ENCODE results near the gene GGA2. TPM values are rescaled to one million over a fixed set of nuclear protein-coding genes. Genes with fewer than 3 reads are reported as not detected.
"Not testable (repeated sequence)": the region's sequence is repeated elsewhere in the genome, so short reads cannot be mapped to it uniquely, and the experiment has no call there.

The GGA2 gene
- total RNA-seq, 1 donor: 18.1 TPM

DNA sequence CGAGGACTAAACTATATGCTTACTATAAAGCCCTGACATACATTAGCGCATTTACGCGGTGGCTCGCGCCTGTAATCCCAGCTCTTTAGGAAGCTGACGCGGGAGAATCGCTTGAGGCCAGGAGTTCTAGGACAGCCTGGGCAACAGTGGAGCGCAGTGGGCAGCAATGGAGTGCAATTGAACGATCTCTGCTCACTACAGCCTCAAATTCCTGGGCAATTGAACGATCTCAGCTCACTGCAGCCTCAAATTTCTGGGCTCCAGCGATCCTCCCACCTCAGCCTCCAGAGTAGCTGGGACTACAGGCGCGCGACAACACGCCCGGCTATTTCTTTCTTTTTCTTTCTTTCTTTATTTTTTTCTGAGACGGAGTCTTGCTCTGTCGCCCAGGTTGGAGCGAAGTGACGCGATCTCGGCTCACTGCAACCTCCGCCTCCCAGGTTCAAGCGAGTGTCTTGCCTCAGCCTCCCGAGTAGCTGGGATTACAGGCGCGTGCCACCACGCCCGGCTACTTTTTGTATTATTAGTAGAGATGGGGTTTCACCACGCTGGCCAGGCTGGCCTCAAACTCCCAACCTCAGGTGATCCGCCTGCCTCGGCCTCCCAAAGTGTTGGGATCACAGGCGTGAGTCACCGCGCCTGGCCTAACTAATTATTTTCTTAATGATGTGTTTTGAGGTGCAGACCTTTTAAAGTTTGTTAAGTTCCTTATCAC, 56.8 kb downstream of the GGA2 start:
- TF ChIP-seq, protein P1, sequence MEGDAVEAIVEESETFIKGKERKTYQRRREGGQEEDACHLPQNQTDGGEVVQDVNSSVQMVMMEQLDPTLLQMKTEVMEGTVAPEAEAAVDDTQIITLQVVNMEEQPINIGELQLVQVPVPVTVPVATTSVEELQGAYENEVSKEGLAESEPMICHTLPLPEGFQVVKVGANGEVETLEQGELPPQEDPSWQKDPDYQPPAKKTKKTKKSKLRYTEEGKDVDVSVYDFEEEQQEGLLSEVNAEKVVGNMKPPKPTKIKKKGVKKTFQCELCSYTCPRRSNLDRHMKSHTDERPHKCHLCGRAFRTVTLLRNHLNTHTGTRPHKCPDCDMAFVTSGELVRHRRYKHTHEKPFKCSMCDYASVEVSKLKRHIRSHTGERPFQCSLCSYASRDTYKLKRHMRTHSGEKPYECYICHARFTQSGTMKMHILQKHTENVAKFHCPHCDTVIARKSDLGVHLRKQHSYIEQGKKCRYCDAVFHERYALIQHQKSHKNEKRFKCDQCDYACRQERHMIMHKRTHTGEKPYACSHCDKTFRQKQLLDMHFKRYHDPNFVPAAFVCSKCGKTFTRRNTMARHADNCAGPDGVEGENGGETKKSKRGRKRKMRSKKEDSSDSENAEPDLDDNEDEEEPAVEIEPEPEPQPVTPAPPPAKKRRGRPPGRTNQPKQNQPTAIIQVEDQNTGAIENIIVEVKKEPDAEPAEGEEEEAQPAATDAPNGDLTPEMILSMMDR (IDR thresholded peaks at IDR 0.05; ENCODE audit: extremely low read depth, low read depth, low read length): no peak
- peak overlapping the region; percentile 91 for H3K27ac ChIP-seq (ENCODE audit: low read depth, low read length)
- no peaks in the 10 kb centered on the region for H3K9me3 ChIP-seq (ENCODE audit: low read depth, low read length)
- peaks cover 6% of the 10 kb centered on the region for H3K4me1 ChIP-seq (ENCODE audit: insufficient read depth, low read length)
- peaks cover 3% of the 10 kb centered on the region for H4K20me1 ChIP-seq (ENCODE audit: insufficient read depth, low read length)
- DNase-seq (ENCODE audit: insufficient read length, low spot score, missing footprints): no peak
- peak overlapping the region; percentile 88 for H3K4me2 ChIP-seq (ENCODE audit: insufficient read depth, low read length)
- H3K27me3 ChIP-seq (ENCODE audit: insufficient read depth, low read length): no peaks in the 10 kb centered on the region
- peaks cover 52% of the 10 kb centered on the region for H3K79me2 ChIP-seq (ENCODE audit: insufficient read depth, low read length)
- H3K36me3 ChIP-seq (ENCODE audit: insufficient read depth, low read length): no peaks in the 10 kb centered on the region
- H2AFZ ChIP-seq (ENCODE audit: low read length): peak overlapping the region; percentile 99
- H3K4me3 ChIP-seq (ENCODE audit: insufficient read depth, low read length): peak overlapping the region; percentile 100

DNA sequence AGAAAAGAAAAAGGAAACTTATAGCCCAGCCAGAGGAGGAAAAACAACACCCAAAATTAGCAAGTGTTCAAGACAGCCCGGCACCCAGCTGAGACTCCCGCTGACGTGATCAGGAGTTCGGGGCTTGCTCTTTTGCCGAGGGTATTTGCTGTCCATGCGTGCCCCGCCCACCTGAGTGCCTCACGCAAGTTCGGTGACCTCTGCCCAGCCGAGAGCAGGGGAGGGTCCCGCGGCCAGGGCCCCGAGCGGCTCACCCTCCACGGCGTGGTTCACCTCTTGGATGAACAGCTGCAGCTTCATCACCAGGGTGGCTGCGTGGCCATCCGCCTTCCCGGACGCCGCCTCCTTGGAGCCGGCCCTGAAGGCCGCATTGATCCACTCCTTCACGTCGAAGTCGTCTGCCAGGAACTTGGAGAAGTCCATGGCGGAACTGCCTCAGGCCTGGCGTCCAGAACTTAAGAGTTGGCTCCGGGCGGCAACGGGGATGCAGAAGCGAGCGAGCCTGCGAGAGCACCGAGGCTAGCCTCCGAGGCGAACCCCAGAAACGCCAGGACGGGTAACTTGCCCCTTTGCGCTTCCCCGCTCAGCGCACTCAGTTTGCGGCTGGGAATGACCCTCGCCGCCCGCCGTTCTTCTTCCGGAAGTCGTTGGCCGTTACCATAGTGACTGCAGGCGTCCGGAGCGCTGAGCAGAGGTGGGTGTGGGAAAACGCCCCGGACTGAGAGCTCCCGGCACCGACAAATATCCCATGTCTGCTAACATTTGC, 57.5 kb downstream of the GGA2 start, which contains the start of gene COG7:
TSS of gene COG7 (minus strand) at position 618 of the 766 bp plus-strand sequence. CDS start at position 423, 195 bp downstream.
- Histone ChIP-seq H3K4me3 (ENCODE audit: insufficient read depth, low read length) (peak within 1 kb of the TSS; percentile 100), H2AFZ (ENCODE audit: low read length) (peak within 1 kb of the TSS; percentile 99), H3K9me3 (ENCODE audit: low read depth, low read length) (no peaks in the 10 kb centered on the region), H3K4me1 (ENCODE audit: insufficient read depth, low read length) (peaks cover 10% of the 10 kb centered on the region), H3K36me3 (ENCODE audit: insufficient read depth, low read length) (no peaks in the 10 kb centered on the region), H3K27ac (ENCODE audit: low read depth, low read length) (peak within 1 kb of the TSS; percentile 91), H3K79me2 (ENCODE audit: insufficient read depth, low read length) (peaks cover 59% of the 10 kb centered on the region), H3K4me2 (ENCODE audit: insufficient read depth, low read length) (peak within 1 kb of the TSS; percentile 88), H3K27me3 (ENCODE audit: insufficient read depth, low read length) (no peaks in the 10 kb centered on the region), H4K20me1 (ENCODE audit: insufficient read depth, low read length) (peaks cover 5% of the 10 kb centered on the region)
- peak; percentile 91 for DNase-seq (ENCODE audit: insufficient read length, low spot score, missing footprints)
- TF ChIP-seq, protein P1 (IDR thresholded peaks at IDR 0.05; ENCODE audit: extremely low read depth, low read depth, low read length): no peak

DNA sequence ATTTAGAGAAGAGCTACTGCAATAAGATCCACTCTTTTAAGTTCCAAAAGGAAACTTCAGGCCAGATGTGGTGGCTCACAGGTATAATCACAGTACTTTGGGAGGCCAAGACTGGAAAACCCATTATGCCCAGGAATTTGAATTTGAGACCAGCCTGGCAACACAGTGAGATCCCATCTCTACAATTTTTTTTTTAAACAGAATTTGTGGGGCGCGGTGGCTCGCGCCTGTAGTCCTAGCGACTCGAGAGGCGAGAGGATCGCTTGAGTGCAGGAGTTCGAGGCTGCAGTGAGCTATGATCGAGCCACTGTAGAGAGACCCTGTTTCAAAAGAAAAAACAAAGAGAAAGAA, 58.1 kb downstream of the GGA2 start:
- no peaks in the 10 kb centered on the region for H3K36me3 ChIP-seq (ENCODE audit: insufficient read depth, low read length)
- peaks cover 10% of the 10 kb centered on the region for H3K4me1 ChIP-seq (ENCODE audit: insufficient read depth, low read length)
- H3K27ac ChIP-seq (ENCODE audit: low read depth, low read length): peak overlapping the region; percentile 91
- DNase-seq (ENCODE audit: insufficient read length, low spot score, missing footprints): no peak
- TF ChIP-seq, protein P1 (IDR thresholded peaks at IDR 0.05; ENCODE audit: extremely low read depth, low read depth, low read length): no peak
- H3K9me3 ChIP-seq (ENCODE audit: low read depth, low read length): no peaks in the 10 kb centered on the region
- H4K20me1 ChIP-seq (ENCODE audit: insufficient read depth, low read length): peaks cover 5% of the 10 kb centered on the region
- peaks cover 59% of the 10 kb centered on the region for H3K79me2 ChIP-seq (ENCODE audit: insufficient read depth, low read length)
- H2AFZ ChIP-seq (ENCODE audit: low read length): peak overlapping the region; percentile 99
- H3K4me3 ChIP-seq (ENCODE audit: insufficient read depth, low read length): peak overlapping the region; percentile 100
- no peaks in the 10 kb centered on the region for H3K27me3 ChIP-seq (ENCODE audit: insufficient read depth, low read length)
- peak overlapping the region; percentile 88 for H3K4me2 ChIP-seq (ENCODE audit: insufficient read depth, low read length)

DNA sequence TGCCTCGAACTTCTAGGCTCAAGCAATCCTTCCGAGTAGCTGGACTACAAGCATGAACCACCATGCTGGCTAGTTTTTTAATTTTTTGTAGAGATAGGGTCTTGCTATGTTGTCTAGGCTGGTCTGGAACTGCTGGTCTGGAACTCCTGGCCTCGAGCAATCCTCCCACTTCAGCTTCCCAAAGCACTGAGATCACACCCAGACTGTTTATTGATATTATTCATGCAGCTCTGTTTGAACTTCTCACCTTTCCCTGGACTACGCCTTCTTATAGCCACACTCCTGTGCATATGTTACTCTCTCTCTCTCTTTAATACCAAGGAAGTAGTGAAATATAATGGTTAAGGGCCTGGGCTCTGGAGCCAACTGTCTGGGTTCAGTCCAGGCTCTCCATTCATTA, 61.9 kb downstream of the GGA2 start:
- peaks cover 26% of the 10 kb centered on the region for H3K36me3 ChIP-seq (ENCODE audit: insufficient read depth, low read length)
- TF ChIP-seq, protein P1 (IDR thresholded peaks at IDR 0.05; ENCODE audit: extremely low read depth, low read depth, low read length): no peak
- H3K27me3 ChIP-seq (ENCODE audit: insufficient read depth, low read length): no peaks in the 10 kb centered on the region
- peaks cover 48% of the 10 kb centered on the region for H3K79me2 ChIP-seq (ENCODE audit: insufficient read depth, low read length)
- peaks cover 9% of the 10 kb centered on the region for H4K20me1 ChIP-seq (ENCODE audit: insufficient read depth, low read length)
- no peak overlapping the region for H3K4me2 ChIP-seq (ENCODE audit: insufficient read depth, low read length)
- H3K4me3 ChIP-seq (ENCODE audit: insufficient read depth, low read length): no peak overlapping the region
- no peaks in the 10 kb centered on the region for H3K9me3 ChIP-seq (ENCODE audit: low read depth, low read length)
- no peak overlapping the region for H2AFZ ChIP-seq (ENCODE audit: low read length)
- DNase-seq (ENCODE audit: insufficient read length, low spot score, missing footprints): no peak
- peaks cover 10% of the 10 kb centered on the region for H3K4me1 ChIP-seq (ENCODE audit: insufficient read depth, low read length)
- no peak overlapping the region for H3K27ac ChIP-seq (ENCODE audit: low read depth, low read length)

DNA sequence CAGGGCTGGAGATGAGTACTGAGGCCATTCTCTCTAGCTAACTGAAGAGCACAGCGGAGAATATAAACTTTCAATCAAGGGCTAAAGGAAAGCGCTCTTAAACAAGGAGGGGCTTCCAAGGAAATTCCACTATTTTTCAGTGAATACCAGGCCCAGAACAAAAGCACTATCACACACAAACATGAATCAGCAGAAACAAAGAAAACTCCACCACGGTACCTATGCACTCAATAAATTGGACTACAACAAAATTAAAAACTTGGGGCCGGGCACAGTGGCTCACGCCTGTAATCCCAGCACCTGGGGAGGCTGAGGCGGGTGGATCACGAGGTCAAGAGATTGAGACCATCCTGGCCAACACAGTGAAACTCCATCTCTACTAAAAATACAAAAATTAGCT, 72.8 kb downstream of the GGA2 start:
- Histone ChIP-seq H4K20me1 (ENCODE audit: insufficient read depth, low read length) (peaks cover 27% of the 10 kb centered on the region), H3K36me3 (ENCODE audit: insufficient read depth, low read length) (peaks cover 40% of the 10 kb centered on the region)
- not testable (repeated sequence) for H3K27me3 ChIP-seq (ENCODE audit: insufficient read depth, low read length); H3K4me3 ChIP-seq (ENCODE audit: insufficient read depth, low read length); H2AFZ ChIP-seq (ENCODE audit: low read length); H3K9me3 ChIP-seq (ENCODE audit: low read depth, low read length); H3K4me1 ChIP-seq (ENCODE audit: insufficient read depth, low read length); H3K27ac ChIP-seq (ENCODE audit: low read depth, low read length); DNase-seq (ENCODE audit: insufficient read length, low spot score, missing footprints); H3K79me2 ChIP-seq (ENCODE audit: insufficient read depth, low read length); H3K4me2 ChIP-seq (ENCODE audit: insufficient read depth, low read length)

Data from osteoblast (primary cell).